Ureter (tissue), 1 donor: ENCODE measurements around the gene PRDM8. TPM values are rescaled to one million over a fixed set of nuclear protein-coding genes. Genes with fewer than 3 reads are reported as not detected.
"Not testable (repeated sequence)": the region's sequence is repeated elsewhere in the genome, so short reads cannot be mapped to it uniquely, and the experiment has no call there.

Experiments used
- DNase-seq: peaks from one replicate; pipeline ENCODE4 v3.0.0-alpha.2; 2020; ENCODE audit warnings: low spot score
- total RNA-seq: library from RNA; stranded (reverse); gene quantifications from one replicate; pipeline ENCODE4 v1.2.4, GENCODE V29; 2023
- donor health status: DM: yes; HTN: yes; CAD: no.

PRDM8 gene
- total RNA-seq, 1 donor from 2014 or later = 8.3 TPM

GRCh38 chr4:80228460-80228859 is 31.2 kb downstream of the PRDM8 start:
- no peak for DNase-seq

- no peak for DNase-seq
Measured at GRCh38 chr4:80229128-80229527, 31.8 kb downstream of the PRDM8 start.

- DNase-seq = no peak
Measured at GRCh38 chr4:80229590-80229989, 32.3 kb downstream of the PRDM8 start.

GRCh38 chr4:80231180-80231579 is 33.9 kb downstream of the PRDM8 start:
- no peak for DNase-seq

GRCh38 chr4:80232707-80233370 is 35.5 kb downstream of the PRDM8 start:
- no peak for DNase-seq

- DNase-seq = no peak
Measured at GRCh38 chr4:80233390-80233789, 36.1 kb downstream of the PRDM8 start.

GRCh38 chr4:80235451-80235850 is 38.1 kb downstream of the PRDM8 start:
- DNase-seq = no peak

GRCh38 chr4:80237992-80238391 is 40.7 kb downstream of the PRDM8 start:
- no peak for DNase-seq

GRCh38 chr4:80239480-80240150 is 42.3 kb downstream of the PRDM8 start:
- no peak for DNase-seq

GRCh38 chr4:80240976-80241375 is 43.7 kb downstream of the PRDM8 start:
- no peak for DNase-seq

GRCh38 chr4:80243274-80244018 is 46.1 kb downstream of the PRDM8 start:
- no peak for DNase-seq

- DNase-seq = not testable (repeated sequence)
Measured at GRCh38 chr4:80247484-80247883, 50.2 kb downstream of the PRDM8 start.

- DNase-seq = no peak
Measured at GRCh38 chr4:80249144-80249543, 51.8 kb downstream of the PRDM8 start.

GRCh38 chr4:80252427-80252826 is 55.1 kb downstream of the PRDM8 start:
- no peak for DNase-seq

- DNase-seq = no peak
Measured at GRCh38 chr4:80252953-80253352, 55.6 kb downstream of the PRDM8 start.

- DNase-seq = no peak
Measured at GRCh38 chr4:80253510-80253909, 56.2 kb downstream of the PRDM8 start.

Other genes starting within 250 kb of the PRDM8 start
- 77.1 TPM for gene ANTXR2, start 124.3 kb upstream of the PRDM8 start, total RNA-seq
- not detected for gene FGF5, start 69.2 kb downstream of the PRDM8 start, total RNA-seq
- not detected for gene CFAP299, start 138.2 kb downstream of the PRDM8 start, total RNA-seq